Bronchial smooth muscle cell (primary cell): ENCODE measurements around the gene CCDC149. TPM values are rescaled to one million over a fixed set of nuclear protein-coding genes. Genes with fewer than 3 reads are reported as not detected.

Source experiments
- total RNA-seq: library from RNA; depleted of rRNA; stranded (reverse); fragments of >200 nt; gene quantifications from 2 replicates; pipeline ENCODE4 v1.2.1, GENCODE V29; 2014

CCDC149 gene
- total RNA-seq, result 10.1 and 17.9 TPM in 2 replicates

DNA sequence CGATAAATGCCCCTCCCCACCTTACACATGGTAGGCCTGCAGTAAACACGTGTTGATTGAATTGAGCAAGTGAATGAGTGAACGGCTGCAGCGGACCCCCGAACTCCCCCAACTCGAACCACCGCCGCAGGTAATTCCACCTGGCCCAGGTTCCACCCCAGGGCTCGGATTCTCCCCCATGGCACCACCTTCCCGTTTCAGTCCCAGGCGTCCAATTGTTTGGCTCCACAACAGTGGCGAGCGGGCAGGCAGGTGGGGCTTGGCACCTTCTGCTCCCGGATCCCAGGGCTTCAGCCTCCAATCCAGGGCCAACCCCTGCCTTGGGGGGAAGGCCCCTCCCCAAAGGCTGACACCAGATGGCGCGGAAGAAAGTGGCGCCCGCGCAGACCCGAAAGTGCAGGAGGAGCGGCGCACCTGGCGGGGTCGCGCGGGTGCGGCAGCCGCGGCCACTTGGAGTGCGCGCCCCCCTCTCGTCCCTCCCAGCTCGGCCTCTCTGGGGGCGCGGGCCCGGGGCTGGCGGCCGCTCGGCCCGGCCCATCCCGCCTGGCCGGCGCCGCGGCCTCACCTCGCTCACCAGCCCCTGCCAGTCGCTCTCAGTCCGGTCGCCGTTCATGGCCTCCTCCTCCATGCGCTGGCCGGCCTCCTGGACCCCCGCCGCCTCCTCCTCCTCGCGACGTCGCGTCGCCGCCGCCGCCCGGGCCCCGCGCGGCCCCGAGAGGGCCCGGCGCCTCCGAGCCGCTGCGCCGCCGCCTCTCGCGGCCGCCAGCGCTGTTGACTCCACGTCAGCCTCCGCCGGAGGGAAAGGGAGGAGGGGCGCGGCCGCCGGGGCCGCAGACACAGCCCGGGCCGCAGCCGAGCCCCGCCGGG lies at the start of gene CCDC149:
Gene CCDC149, minus strand, starts transcription at position 791 of the 867 bp plus-strand sequence. Its CDS starts 178 bp downstream, at position 613.

DNA sequence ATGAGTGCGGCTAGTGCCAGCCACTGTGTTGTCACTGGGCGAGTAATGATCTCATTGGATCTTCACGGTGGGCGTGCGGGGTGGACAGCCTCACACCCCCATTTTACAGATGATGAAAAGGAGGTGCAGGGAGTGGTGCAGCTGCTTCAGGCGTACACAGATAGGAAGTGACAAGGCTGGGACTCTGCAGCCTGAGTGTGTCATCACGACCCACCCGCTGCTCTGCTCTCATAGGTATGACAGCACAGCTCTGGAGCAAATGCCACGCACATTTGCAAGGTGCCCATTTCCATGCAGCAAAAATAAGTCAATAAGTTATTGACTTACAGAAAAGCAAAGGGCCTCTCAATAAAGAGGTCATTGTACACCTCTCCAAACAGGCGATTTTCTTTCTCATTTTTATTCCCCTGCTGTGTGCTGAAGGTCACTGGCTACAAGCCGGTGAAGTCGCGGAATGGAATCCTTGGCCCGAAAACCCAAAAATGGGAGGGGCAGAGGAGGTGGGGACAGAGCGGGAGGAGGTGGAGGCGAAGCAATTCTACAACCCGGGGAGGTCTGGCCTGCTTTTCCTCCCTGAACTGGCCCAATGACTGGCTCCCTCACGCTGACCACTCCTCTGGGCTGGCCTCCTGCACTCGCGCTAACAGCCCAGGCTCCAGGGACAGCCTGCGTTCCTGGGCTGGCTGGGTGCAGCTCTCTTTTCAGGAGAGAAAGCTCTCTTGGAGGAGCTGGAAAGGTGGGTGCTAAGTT lies 117.8 kb downstream of the CCDC149 start, which contains the start of gene SOD3:
Gene SOD3, plus strand, starts transcription at position 658 of the 750 bp plus-strand sequence. CDS start 3,949 bp downstream, outside the sequence.

Other genes with a start within 250 kb of the CCDC149 start
- gene SOD3, start 117.5 kb downstream of the CCDC149 start, total RNA-seq, result 22.5 and 84.7 TPM in 2 replicates
- under 0.01 TPM in 1 of 2 replicates, not detected in the other for gene LGI2, start 117.9 kb upstream of the CCDC149 start, total RNA-seq
- 6.6 and 8.0 TPM in 2 replicates for gene SEPSECS, start 247.4 kb upstream of the CCDC149 start, total RNA-seq